ENCODE measurements around the gene C6orf141. TPM values are rescaled to one million over a fixed set of nuclear protein-coding genes. Genes with fewer than 3 reads are reported as not detected.

The C6orf141 gene
- total RNA-seq, 1 experiment from 2014 or later: 40.1 TPM

DNA sequence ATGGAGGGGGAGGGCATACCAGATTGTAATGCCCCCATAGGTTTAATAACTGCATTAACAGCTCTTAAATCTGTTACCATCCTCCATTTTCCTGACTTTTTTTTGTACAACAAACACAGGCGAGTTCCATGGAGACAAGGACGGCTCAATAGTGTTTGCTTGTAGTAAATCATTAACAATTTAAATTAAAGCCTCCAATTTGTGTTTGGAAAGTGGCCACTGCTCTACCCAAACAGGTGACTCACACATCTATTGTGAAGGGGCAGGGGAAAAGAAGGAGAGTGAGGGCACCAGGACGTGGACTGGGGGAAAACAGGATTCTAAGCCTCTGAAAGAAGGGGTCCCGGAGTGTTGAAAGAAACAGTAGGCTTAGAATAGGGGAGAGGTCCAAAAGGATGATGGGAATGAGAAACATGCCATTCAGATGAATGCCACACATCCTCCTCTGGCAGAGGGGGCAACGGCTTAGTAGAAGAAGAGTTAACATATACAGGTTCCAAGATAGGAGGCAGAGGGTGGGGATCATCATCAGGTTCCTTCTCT lies 43.8 kb upstream of the C6orf141 start:
- H4K5ac ChIP-seq (ENCODE audit: insufficient read length, low read depth, low read length): no peak overlapping the region
- H3K27me3 ChIP-seq (ENCODE audit: insufficient read depth, low read length): no peaks in the 10 kb centered on the region
- Mint-ChIP-seq H3K27ac (no peak overlapping the region), H3K4me3 (no peak overlapping the region), H3K36me3 (ENCODE audit: insufficient read depth in 1 of 3, low read depth in 3 of 3) (peaks cover 2 to 6% (median 3%) of the 10 kb centered on the region in 3 experiments; a peak in 4 of 7 replicates), H3K4me1 (peaks cover 4% of the 10 kb centered on the region in 2 experiments; a peak in 3 of 4 replicates), H3K27me3 (ENCODE audit: low read depth) (no peaks in the 10 kb centered on the region), H3K9me3 (peaks cover 11 to 17% of the 10 kb centered on the region in 2 experiments)
- H3K9ac ChIP-seq (ENCODE audit: extremely low read depth, insufficient read length, low read length): no peak overlapping the region
- H4K20me1 ChIP-seq (ENCODE audit: control insufficient read depth, insufficient read depth, insufficient read length): no peaks in the 10 kb centered on the region
- no peak overlapping the region for H3K56ac ChIP-seq (ENCODE audit: insufficient read length, low read depth, low read length)
- no peaks in the 10 kb centered on the region for H3K23me2 ChIP-seq (ENCODE audit: insufficient read length, low read depth, low read length, poor library complexity, severe bottlenecking)
- no peak overlapping the region for H4K91ac ChIP-seq (ENCODE audit: insufficient read length, low read depth, low read length)
- H3K79me2 ChIP-seq (ENCODE audit: insufficient read depth, low read length): no peaks in the 10 kb centered on the region
- no peak overlapping the region for H3K4me2 ChIP-seq (ENCODE audit: insufficient read depth, insufficient read length, low read length)
- H3K14ac ChIP-seq (ENCODE audit: insufficient read depth, low read length): no peak overlapping the region
- no peak overlapping the region for H2BK15ac ChIP-seq (ENCODE audit: low read depth, low read length)
- no peaks in the 10 kb centered on the region for H3K4me1 ChIP-seq (ENCODE audit: insufficient read depth, low read length)
- H3T11ph ChIP-seq (ENCODE audit: low read length): no peak overlapping the region
- no peak for DNase-seq
- no peak overlapping the region for H3K4ac ChIP-seq (ENCODE audit: low read depth, low read length)
- no CpG with 5 or more reads among the region's 5 CpGs for WGBS (ENCODE audit: extremely low coverage, insufficient read length, low lambda C conversion rate)
- no peak overlapping the region for H2BK12ac ChIP-seq (ENCODE audit: insufficient read length, low read depth, low read length)
- H3K9me3 ChIP-seq (ENCODE audit: control insufficient read depth, low read depth, low read length): no peaks in the 10 kb centered on the region
- H2AK5ac ChIP-seq (ENCODE audit: insufficient read length, low read length): no peak overlapping the region
- H2AFZ ChIP-seq (ENCODE audit: low read length): no peak overlapping the region
- H4K8ac ChIP-seq (replicated peaks; ENCODE audit: insufficient read length, low read depth, low read length): no peak overlapping the region
- no peak overlapping the region for H3K23ac ChIP-seq (ENCODE audit: insufficient read length, low read depth, low read length)
- no peak overlapping the region for H3K18ac ChIP-seq (ENCODE audit: insufficient read length, low read depth, low read length)
- H2BK5ac ChIP-seq (ENCODE audit: insufficient read length, low read length): no peak overlapping the region
- no peak overlapping the region for H2BK120ac ChIP-seq (ENCODE audit: low read depth, low read length, poor library complexity, severe bottlenecking)
- no peak overlapping the region for H2BK20ac ChIP-seq (ENCODE audit: low read depth, low read length, poor library complexity, severe bottlenecking)
- TF ChIP-seq, protein P1, sequence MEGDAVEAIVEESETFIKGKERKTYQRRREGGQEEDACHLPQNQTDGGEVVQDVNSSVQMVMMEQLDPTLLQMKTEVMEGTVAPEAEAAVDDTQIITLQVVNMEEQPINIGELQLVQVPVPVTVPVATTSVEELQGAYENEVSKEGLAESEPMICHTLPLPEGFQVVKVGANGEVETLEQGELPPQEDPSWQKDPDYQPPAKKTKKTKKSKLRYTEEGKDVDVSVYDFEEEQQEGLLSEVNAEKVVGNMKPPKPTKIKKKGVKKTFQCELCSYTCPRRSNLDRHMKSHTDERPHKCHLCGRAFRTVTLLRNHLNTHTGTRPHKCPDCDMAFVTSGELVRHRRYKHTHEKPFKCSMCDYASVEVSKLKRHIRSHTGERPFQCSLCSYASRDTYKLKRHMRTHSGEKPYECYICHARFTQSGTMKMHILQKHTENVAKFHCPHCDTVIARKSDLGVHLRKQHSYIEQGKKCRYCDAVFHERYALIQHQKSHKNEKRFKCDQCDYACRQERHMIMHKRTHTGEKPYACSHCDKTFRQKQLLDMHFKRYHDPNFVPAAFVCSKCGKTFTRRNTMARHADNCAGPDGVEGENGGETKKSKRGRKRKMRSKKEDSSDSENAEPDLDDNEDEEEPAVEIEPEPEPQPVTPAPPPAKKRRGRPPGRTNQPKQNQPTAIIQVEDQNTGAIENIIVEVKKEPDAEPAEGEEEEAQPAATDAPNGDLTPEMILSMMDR (conservative IDR thresholded peaks at IDR 0.05): no peak
- no peak overlapping the region for H3K27ac ChIP-seq (ENCODE audit: insufficient read length, low read depth, low read length)
- H3K79me1 ChIP-seq (ENCODE audit: insufficient read depth, low read depth, low read length, poor library complexity, severe bottlenecking): no peaks in the 10 kb centered on the region

All from H9 (cell line).